ENCODE data around the gene TMEM109. TPM values are rescaled to one million over a fixed set of nuclear protein-coding genes. Genes with fewer than 3 reads are reported as not detected.

The TMEM109 gene
- total and polyA plus RNA-seq, 2 of the 13 experiments (the other 11 are each of a cell fraction or from before 2014, with no cell fraction given), result 7.7 to 18.0 TPM

DNA sequence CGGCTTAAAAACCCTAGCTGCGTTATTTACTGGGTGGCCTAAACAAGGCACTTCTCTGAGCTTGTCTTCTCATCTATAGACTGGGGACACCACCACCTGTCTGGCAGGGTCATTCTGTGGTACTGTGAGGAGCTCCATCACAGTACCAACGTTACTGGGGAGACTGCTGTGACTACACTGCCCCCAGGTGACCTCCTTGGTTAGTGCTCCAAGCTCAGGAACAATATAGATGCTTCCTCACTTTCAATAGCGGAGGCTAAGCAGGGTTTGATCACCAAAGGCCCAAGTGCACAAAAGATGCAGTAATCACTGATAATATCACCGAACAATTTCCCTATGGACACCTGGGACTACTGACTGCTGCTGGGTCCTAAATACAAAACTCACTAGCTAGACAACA is 26.4 kb upstream of the TMEM109 start (continued):
- TF ChIP-seq ZNF572 (CRISPR knock-in tag; IDR thresholded peaks at IDR 0.05) (no peak), RNF2 (conservative IDR thresholded peaks at IDR 0.05; ENCODE audit: low read depth) (no peak), ZNF616 (CRISPR knock-in tag; IDR thresholded peaks at IDR 0.05; ENCODE audit: low read depth) (0 out of 2 replicates have a peak, but pooled peaks have one; percentile 68), SIN3A (IDR thresholded peaks at IDR 0.05; ENCODE audit: borderline replicate concordance, low read depth, low read length) (no peak), IKZF4 (CRISPR knock-in tag; IDR thresholded peaks at IDR 0.05; ENCODE audit: borderline replicate concordance, low read depth, not compliant biosample characterization) (no peak), ERF (CRISPR knock-in tag; IDR thresholded peaks at IDR 0.05) (0 out of 2 replicates have a peak, but pooled peaks have one; percentile 48), MAFF (IDR thresholded peaks at IDR 0.05; ENCODE audit: low read depth, low read length) (no peak), ZNF343 (CRISPR knock-in tag; IDR thresholded peaks at IDR 0.05) (no peak), ZBTB21 (CRISPR knock-in tag; IDR thresholded peaks at IDR 0.05) (no peak), ZNF660 (CRISPR knock-in tag; IDR thresholded peaks at IDR 0.05; ENCODE audit: borderline replicate concordance, low read depth) (no peak), FOXA1 (IDR thresholded peaks at IDR 0.05) (no peak), FOXA1 (CRISPR knock-in tag; IDR thresholded peaks at IDR 0.05) (no peak), GABPB1 (CRISPR knock-in tag; IDR thresholded peaks at IDR 0.05) (no peak), NR2F1 (CRISPR knock-in tag; IDR thresholded peaks at IDR 0.05) (no peak), CBX5 (CRISPR knock-in tag; IDR thresholded peaks at IDR 0.05; ENCODE audit: borderline replicate concordance) (peak; percentile 50; the same call in 1 of the 2 replicates), RAD21 (CRISPR knock-in tag; IDR thresholded peaks at IDR 0.05) (peak; percentile 93), ATF1 (CRISPR knock-in tag; IDR thresholded peaks at IDR 0.05) (no peak), TBL1XR1 (IDR thresholded peaks at IDR 0.05; ENCODE audit: borderline replicate concordance, low read length, partially characterized antibody) (no peak), ZNF335 (CRISPR knock-in tag; IDR thresholded peaks at IDR 0.05) (no peak), SSRP1 (CRISPR knock-in tag; IDR thresholded peaks at IDR 0.05) (0 out of 2 replicates have a peak, but pooled peaks have one; percentile 44), ATM (IDR thresholded peaks at IDR 0.05; ENCODE audit: borderline replicate concordance) (no peak), NR2F2 (IDR thresholded peaks at IDR 0.05; ENCODE audit: borderline replicate concordance, low read depth) (no peak), ARNT2 (CRISPR knock-in tag; IDR thresholded peaks at IDR 0.05; ENCODE audit: low read depth) (no peak), PAX8 (CRISPR knock-in tag; IDR thresholded peaks at IDR 0.05; ENCODE audit: borderline replicate concordance) (no peak), RXRB (CRISPR knock-in tag; IDR thresholded peaks at IDR 0.05; ENCODE audit: borderline replicate concordance) (peak; percentile 27; the same call in 1 of the 2 replicates), ZNF331 (CRISPR knock-in tag; IDR thresholded peaks at IDR 0.05) (no peak), ZNF563 (CRISPR knock-in tag; IDR thresholded peaks at IDR 0.05) (no peak), ISX (CRISPR knock-in tag; conservative IDR thresholded peaks at IDR 0.05) (no peak)
- TF ChIP-seq, protein P1, sequence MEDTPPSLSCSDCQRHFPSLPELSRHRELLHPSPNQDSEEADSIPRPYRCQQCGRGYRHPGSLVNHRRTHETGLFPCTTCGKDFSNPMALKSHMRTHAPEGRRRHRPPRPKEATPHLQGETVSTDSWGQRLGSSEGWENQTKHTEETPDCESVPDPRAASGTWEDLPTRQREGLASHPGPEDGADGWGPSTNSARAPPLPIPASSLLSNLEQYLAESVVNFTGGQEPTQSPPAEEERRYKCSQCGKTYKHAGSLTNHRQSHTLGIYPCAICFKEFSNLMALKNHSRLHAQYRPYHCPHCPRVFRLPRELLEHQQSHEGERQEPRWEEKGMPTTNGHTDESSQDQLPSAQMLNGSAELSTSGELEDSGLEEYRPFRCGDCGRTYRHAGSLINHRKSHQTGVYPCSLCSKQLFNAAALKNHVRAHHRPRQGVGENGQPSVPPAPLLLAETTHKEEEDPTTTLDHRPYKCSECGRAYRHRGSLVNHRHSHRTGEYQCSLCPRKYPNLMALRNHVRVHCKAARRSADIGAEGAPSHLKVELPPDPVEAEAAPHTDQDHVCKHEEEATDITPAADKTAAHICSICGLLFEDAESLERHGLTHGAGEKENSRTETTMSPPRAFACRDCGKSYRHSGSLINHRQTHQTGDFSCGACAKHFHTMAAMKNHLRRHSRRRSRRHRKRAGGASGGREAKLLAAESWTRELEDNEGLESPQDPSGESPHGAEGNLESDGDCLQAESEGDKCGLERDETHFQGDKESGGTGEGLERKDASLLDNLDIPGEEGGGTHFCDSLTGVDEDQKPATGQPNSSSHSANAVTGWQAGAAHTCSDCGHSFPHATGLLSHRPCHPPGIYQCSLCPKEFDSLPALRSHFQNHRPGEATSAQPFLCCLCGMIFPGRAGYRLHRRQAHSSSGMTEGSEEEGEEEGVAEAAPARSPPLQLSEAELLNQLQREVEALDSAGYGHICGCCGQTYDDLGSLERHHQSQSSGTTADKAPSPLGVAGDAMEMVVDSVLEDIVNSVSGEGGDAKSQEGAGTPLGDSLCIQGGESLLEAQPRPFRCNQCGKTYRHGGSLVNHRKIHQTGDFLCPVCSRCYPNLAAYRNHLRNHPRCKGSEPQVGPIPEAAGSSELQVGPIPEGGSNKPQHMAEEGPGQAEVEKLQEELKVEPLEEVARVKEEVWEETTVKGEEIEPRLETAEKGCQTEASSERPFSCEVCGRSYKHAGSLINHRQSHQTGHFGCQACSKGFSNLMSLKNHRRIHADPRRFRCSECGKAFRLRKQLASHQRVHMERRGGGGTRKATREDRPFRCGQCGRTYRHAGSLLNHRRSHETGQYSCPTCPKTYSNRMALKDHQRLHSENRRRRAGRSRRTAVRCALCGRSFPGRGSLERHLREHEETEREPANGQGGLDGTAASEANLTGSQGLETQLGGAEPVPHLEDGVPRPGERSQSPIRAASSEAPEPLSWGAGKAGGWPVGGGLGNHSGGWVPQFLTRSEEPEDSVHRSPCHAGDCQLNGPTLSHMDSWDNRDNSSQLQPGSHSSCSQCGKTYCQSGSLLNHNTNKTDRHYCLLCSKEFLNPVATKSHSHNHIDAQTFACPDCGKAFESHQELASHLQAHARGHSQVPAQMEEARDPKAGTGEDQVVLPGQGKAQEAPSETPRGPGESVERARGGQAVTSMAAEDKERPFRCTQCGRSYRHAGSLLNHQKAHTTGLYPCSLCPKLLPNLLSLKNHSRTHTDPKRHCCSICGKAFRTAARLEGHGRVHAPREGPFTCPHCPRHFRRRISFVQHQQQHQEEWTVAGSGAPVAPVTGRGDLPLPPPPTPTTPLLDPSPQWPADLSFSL (CRISPR knock-in tag; IDR thresholded peaks at IDR 0.05), result no peak
